HepG2 (cell line): ENCODE data around the gene ZNF503.

Source experiments
- KLF16 ChIP-seq, 2 experiments: sonication (generic) in 1 of 2; formaldehyde crosslinking in 1 of 2; IDR thresholded peaks; 2 replicates each; pipeline versions ENCODE4 v1.6.1 to v1.8.0; 2016 to 2023; ENCODE audit warnings: missing genetic modification reagents in 2 of 2, missing compliant biosample characterization in 1 of 2
- NFE2L1 ChIP-seq: sonication (generic); formaldehyde crosslinking; IDR thresholded peaks from 2 replicates; pipeline ENCODE4 v1.4.0; 2020; ENCODE audit warnings: missing genetic modification reagents, mild to moderate bottlenecking, borderline replicate concordance
- SP2 ChIP-seq: sonication (generic); formaldehyde crosslinking; IDR thresholded peaks from 2 replicates; pipeline ENCODE4 v1.5.1; 2020; ENCODE audit warnings: mild to moderate bottlenecking, missing genetic modification reagents
- TEAD2 ChIP-seq: sonication (generic); formaldehyde crosslinking; IDR thresholded peaks from 2 replicates; pipeline ENCODE4 v1.9.0; 2021; ENCODE audit warnings: missing genetic modification reagents
- ZNF34 ChIP-seq: sonication (generic); formaldehyde crosslinking; IDR thresholded peaks from 2 replicates; pipeline ENCODE4 v1.4.0; 2020; ENCODE audit warnings: mild to moderate bottlenecking, missing genetic modification reagents, borderline replicate concordance

GRCh38 chr10:75441682-75442081 lies 40.1 kb upstream of the ZNF503 start:
- no peak for TF ChIP-seq KLF16 (CRISPR knock-in tag; IDR thresholded peaks at IDR 0.05)
- no peak for TF ChIP-seq TEAD2 (CRISPR knock-in tag)
- TF ChIP-seq ZNF34 (CRISPR knock-in tag) = no peak
- TF ChIP-seq SP2 = no peak
- no peak for TF ChIP-seq NFE2L1
